OCI-LY7 (cell line): Measurements from ENCODE around the gene TUBAL3.

Experiments
- CTCF ChIP-seq: fragments of 200-600 bp; sonication (generic); conservative IDR thresholded peaks from 2 replicates; pipeline ENCODE4 v1.5.1; 2014; ENCODE audit warnings: mild to moderate bottlenecking, antibody characterized with exemption, low read length, moderate library complexity, mixed read lengths
- EZH2phosphoT487 ChIP-seq: fragments of 200-600 bp; sonication (generic); IDR thresholded peaks from 2 replicates; pipeline ENCODE4 v1.6.1; 2018; ENCODE audit warnings: low read depth, borderline replicate concordance, mild to moderate bottlenecking, mixed run types, antibody characterized with exemption, low read length, moderate library complexity, mixed read lengths

DNA sequence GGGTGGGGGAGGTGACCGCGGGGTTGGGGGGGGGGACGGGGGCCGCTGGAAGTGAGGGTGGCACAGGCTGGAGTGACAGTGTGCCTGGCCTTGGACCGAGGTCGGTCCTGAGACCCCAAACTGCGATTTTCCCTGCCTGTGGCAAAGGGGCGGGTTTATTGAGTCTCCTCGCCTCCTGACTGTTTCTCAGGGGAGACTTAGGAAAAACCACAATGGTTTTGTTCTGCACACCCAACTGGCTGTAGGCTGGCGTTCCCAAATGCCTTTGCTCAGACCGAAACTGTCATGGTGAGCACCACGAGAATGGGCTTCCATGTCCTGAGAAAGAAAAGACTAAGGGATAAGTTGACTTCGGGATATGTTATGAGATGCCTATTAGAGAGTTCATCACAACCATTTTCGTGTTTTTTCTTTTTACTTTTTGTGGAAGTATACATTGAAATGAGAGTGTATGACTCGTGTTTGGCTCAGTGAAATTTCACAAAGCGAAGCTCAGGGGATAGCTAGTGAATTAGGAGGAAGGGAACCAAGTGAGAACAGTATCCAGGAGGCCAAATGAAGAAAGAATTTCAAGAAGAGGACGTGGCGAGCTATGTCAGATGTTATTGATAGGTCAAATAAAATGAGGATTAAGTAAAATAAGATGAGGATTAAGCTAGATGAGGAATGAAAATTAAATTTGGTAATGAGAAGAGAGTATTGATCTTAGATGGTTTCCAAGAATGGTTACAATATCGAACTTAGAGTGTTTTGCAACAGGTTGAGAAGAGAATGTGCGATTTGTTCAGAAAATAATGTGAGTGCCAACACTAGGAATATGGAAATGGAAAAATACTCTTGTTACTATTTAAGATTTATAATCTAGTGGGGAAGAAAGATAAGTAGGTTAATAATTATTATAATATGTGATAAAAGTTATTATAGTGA, 8.6 kb upstream of the TUBAL3 start:
- TF ChIP-seq CTCF (no peak), EZH2phosphoT487 (no peak)
